Right lung (tissue), 5 donors: ENCODE measurements around the gene ROPN1B. TPM values are rescaled to one million over a fixed set of nuclear protein-coding genes. Genes with fewer than 3 reads are reported as not detected.

Experiments used
- DNase-seq, 2 donors: peaks; one replicate each; pipeline ENCODE4 v3.0.0-alpha.2; 2013
- polyA plus RNA-seq, 5 donors: library from polyadenylated mRNA; unstranded; fragments of 120-200 nt; gene quantifications; one replicate each; pipeline versions ENCODE4 v1.2.1 to v1.2.3, GENCODE V29; 2013; ENCODE audit warnings: inconsistent platforms in 1 of 5, low replicate concordance in 1 of 5; ENCODE audit not compliant: insufficient read length in 5 of 5, insufficient read depth in 1 of 5

Gene ROPN1B
- polyA plus RNA-seq, 5 donors: 1.1 to 1.6 (median 1.3) TPM

- DNase-seq: no peak
Measured at GRCh38 chr3:126003447-126004190, 34.6 kb downstream of the ROPN1B start.

GRCh38 chr3:126004217-126004616, 35.2 kb downstream of the ROPN1B start:
- no peak for DNase-seq

- no peak for DNase-seq
Measured at GRCh38 chr3:126004692-126005091, 35.7 kb downstream of the ROPN1B start.

- DNase-seq: no peak
Measured at GRCh38 chr3:126005951-126006350, 37.0 kb downstream of the ROPN1B start.

- no peak for DNase-seq
Measured at GRCh38 chr3:126008219-126008618, 39.2 kb downstream of the ROPN1B start.

GRCh38 chr3:126009181-126009580, 40.2 kb downstream of the ROPN1B start:
- no peak for DNase-seq

- DNase-seq: no peak
Measured at GRCh38 chr3:126013751-126014156, 44.8 kb downstream of the ROPN1B start.

GRCh38 chr3:126014252-126014651, 45.3 kb downstream of the ROPN1B start:
- no peak for DNase-seq

- no peak for DNase-seq
Measured at GRCh38 chr3:126015075-126015474, 46.1 kb downstream of the ROPN1B start.

GRCh38 chr3:126016616-126017015, 47.6 kb downstream of the ROPN1B start:
- no peak for DNase-seq

- no peak for DNase-seq
Measured at GRCh38 chr3:126017362-126017761, 48.4 kb downstream of the ROPN1B start.

- DNase-seq: no peak
Measured at GRCh38 chr3:126018545-126018944, 49.6 kb downstream of the ROPN1B start.

GRCh38 chr3:126018995-126019394, 50.0 kb downstream of the ROPN1B start:
- DNase-seq: no peak

- no peak for DNase-seq
Measured at GRCh38 chr3:126019683-126020082, 50.7 kb downstream of the ROPN1B start.

- no peak for DNase-seq
Measured at GRCh38 chr3:126021224-126021623, 52.2 kb downstream of the ROPN1B start.

GRCh38 chr3:126021702-126022101, 52.7 kb downstream of the ROPN1B start:
- no peak for DNase-seq

- no peak for DNase-seq
Measured at GRCh38 chr3:126022741-126023359, 53.9 kb downstream of the ROPN1B start.

GRCh38 chr3:126023390-126023789, 54.4 kb downstream of the ROPN1B start:
- DNase-seq: no peak

GRCh38 chr3:126024049-126024854, 55.3 kb downstream of the ROPN1B start:
- DNase-seq: no peak

- no peak for DNase-seq
Measured at GRCh38 chr3:126025116-126025729, 56.2 kb downstream of the ROPN1B start.

GRCh38 chr3:126025862-126026261, 56.9 kb downstream of the ROPN1B start:
- DNase-seq: no peak

- no peak for DNase-seq
Measured at GRCh38 chr3:126026277-126026751, 57.3 kb downstream of the ROPN1B start.
